NK-92 (cell line): ENCODE measurements around the gene RPS5.
"Not testable (repeated sequence)": the region's sequence is repeated elsewhere in the genome, so short reads cannot be mapped to it uniquely, and the experiment has no call there.

Experiments used
- DNase-seq: peaks from one replicate; lab custom pipeline; 2025; ENCODE audit not compliant: unreplicated experiment; lab: John Stamatoyannopoulos, UW

RPS5 gene

GRCh38 chr19:58403920-58404478, 16.9 kb downstream of the RPS5 start:
- DNase-seq = not testable (repeated sequence)

- DNase-seq = no peak
Observed at GRCh38 chr19:58406818-58407657, 20.0 kb downstream of the RPS5 start.

DNA sequence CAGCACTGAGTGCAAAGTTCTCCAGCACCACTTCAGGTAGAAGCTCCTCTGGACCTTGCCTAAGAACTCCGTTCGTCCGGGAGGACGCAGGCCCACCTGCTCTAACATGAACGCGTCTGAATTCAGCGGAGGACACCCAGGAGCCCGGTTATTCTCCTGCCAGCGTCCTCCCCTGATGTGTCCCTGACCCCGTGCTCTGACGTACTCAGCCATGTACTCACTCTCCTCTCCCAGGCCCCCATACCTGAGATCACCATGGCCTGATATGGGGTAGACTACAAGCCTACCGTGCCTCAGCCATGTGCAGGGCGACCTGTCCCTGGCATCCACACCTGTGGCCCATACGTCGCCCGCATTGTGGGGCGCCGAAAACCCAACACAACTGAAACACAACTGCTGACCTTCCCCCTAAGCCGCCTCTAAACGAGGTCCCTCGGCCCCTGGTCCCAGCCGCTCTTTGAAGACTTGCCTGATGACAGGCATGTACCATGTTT, 20.6 kb downstream of the RPS5 start:
- DNase-seq = no peak

GRCh38 chr19:58408152-58409009, 21.3 kb downstream of the RPS5 start, which contains the start of gene ZNF584:
Gene ZNF584 (plus strand): TSS chr19:58408649. CDS start chr19:58409148, 499 bp downstream.
- peak; percentile 59 for DNase-seq

GRCh38 chr19:58409010-58409790, 22.1 kb downstream of the RPS5 start:
- DNase-seq = no peak

- DNase-seq = no peak
Observed at GRCh38 chr19:58416604-58417003, 29.5 kb downstream of the RPS5 start.

- DNase-seq = no peak
Observed at GRCh38 chr19:58417071-58417470, 30.0 kb downstream of the RPS5 start.

- no peak for DNase-seq
Observed at GRCh38 chr19:58428617-58429016, 41.5 kb downstream of the RPS5 start.

DNA sequence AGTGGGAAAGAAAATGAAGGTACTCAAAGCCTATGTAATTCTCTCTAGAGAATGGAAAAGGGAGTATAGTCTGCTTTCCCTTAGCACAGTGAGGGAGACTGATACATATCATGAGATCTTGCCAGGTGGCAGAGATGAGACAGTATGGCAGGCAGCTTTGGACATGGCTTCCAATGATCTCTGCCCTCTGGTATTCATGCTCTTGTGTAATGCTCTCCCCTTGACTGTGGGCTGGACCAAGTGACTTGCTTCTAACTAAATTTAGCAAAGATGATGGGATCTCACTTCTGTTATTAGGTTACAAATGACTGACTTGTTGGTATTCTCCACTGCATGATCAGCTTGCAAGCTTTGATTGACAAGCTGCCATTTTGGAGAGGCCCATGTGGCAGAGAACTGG, 42.7 kb downstream of the RPS5 start:
- no peak for DNase-seq

DNA sequence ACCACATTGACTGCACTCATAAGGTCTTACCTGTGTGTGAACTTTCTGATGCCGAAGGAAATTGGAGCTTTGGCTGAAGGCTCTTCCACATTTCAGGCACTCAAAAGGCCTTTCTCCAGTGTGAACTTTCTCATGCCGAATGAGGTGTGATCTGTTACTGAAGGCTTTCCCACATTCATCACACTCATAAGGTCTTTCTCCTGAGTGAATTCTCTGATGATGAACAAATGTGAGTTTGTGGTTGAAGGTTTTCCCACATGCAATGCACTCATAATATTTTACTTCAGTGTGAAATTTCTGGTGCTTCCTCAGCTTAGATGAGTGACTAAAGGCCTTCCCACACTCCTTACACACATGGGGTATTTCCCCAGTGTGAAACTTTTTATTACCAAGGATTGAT, 47.1 kb downstream of the RPS5 start:
- DNase-seq = no peak

- DNase-seq = peak; percentile 82
Observed at GRCh38 chr19:58439576-58440554, 52.8 kb downstream of the RPS5 start, which contains the start of gene ZNF132. Gene ZNF132 (minus strand): TSS chr19:58440153. CDS start chr19:58439821, 332 bp downstream.

GRCh38 chr19:58440556-58440955, 53.5 kb downstream of the RPS5 start:
- DNase-seq = no peak

GRCh38 chr19:58442986-58443385, 55.9 kb downstream of the RPS5 start:
- not testable (repeated sequence) for DNase-seq
